GM12878 (cell line): ENCODE data around the gene PLEKHM3. TPM values are rescaled to one million over a fixed set of nuclear protein-coding genes. Genes with fewer than 3 reads are reported as not detected.

ENCODE experiments used
- ATAC-seq: fragments of 200-7000 bp; cut with Tn5 transposase; 3 replicates; pipeline ENCODE4 v1.9.1; 2020; ENCODE audit warnings: mild to moderate bottlenecking, moderate library complexity
- BruUV-seq: library from RNA; stranded (reverse); fragments of 400-500 nt; replicated peaks from 2 replicates; lab custom pipeline; 2021; lab: Mats Ljungman, UMichigan
- CTCF ChIA-PET: fragments of 300-600 bp; sonication (Branson Sonifier 250); formaldehyde crosslinking; extraction: SDS; loops from one replicate; lab custom pipeline; 2021; ENCODE audit warnings: inconsistent platforms; lab: Yijun Ruan, JAX
- POLR2A ChIA-PET: fragments of 350-600 bp; formaldehyde crosslinking; extraction: SDS; loops from one replicate; lab custom pipeline; 2021; ENCODE audit warnings: inconsistent platforms; lab: Charles Lee
- RAD21 ChIA-PET: fragments of 300-600 bp; sonication (Branson Sonifier 250); formaldehyde crosslinking; loops from one replicate; lab custom pipeline; 2023; ENCODE audit warnings: antibody characterized with exemption; ENCODE audit not compliant: unreplicated experiment; lab: Charles Lee
- SMC1A ChIA-PET: fragments of 300-600 bp; sonication (Branson Sonifier 250); formaldehyde crosslinking; loops from one replicate; lab custom pipeline; 2023; ENCODE audit not compliant: unreplicated experiment, uncharacterized antibody; lab: Charles Lee
- DNase-seq: peaks from one replicate; pipeline ENCODE4 v3.0.0-alpha.2; 2011; ENCODE audit warnings: low read depth, low spot score
- FAIRE-seq: peaks from 3 replicates; lab custom pipeline; 2011; peaks lifted over from hg19 to GRCh38; lab: Jason Lieb, UNC
- H2AFZ ChIP-seq: 2 replicates; pipeline ENCODE4 v1.6.0; 2011; ENCODE audit warnings: low read depth, low read length, control low read depth; ENCODE audit not compliant: control insufficient read depth
- H3K27ac ChIP-seq: 2 replicates; pipeline ENCODE4 v1.5.1; 2011; ENCODE audit warnings: control low read depth; ENCODE audit not compliant: control insufficient read depth, insufficient read depth
- H3K27me3 ChIP-seq, 2 experiments: replicated peaks in 1 of 2; 2 replicates each; pipeline versions ENCODE4 v1.6.0 to v1.6.1; 2011; ENCODE audit warnings: low read length in 1 of 2; ENCODE audit not compliant: control insufficient read depth in 2 of 2, insufficient read depth in 2 of 2
- H3K36me3 ChIP-seq, 2 experiments: 2 replicates each; pipeline ENCODE4 v1.5.1; 2011; ENCODE audit warnings: low read length in 1 of 2; ENCODE audit not compliant: control insufficient read depth in 2 of 2, insufficient read depth in 2 of 2
- H3K4me1 ChIP-seq: 2 replicates; pipeline ENCODE4 v1.6.1; 2011; ENCODE audit warnings: mild to moderate bottlenecking, low read length, moderate library complexity, mixed read lengths; ENCODE audit not compliant: control insufficient read depth, insufficient read depth
- H3K4me2 ChIP-seq: 2 replicates; pipeline ENCODE4 v1.6.0; 2011; ENCODE audit warnings: control low read depth; ENCODE audit not compliant: control insufficient read depth, insufficient read depth
- H3K4me3 ChIP-seq: fragments of 200-600 bp; sonication (generic); 2 replicates; pipeline ENCODE4 v1.5.1; 2016
- H3K79me2 ChIP-seq: 2 replicates; pipeline ENCODE4 v1.6.0; 2011; ENCODE audit warnings: low read length; ENCODE audit not compliant: control insufficient read depth, insufficient read depth
- H3K9ac ChIP-seq: 2 replicates; pipeline ENCODE4 v1.8.0; 2011; ENCODE audit warnings: low read length, control low read depth, mixed read lengths; ENCODE audit not compliant: control insufficient read depth, insufficient read depth
- H3K9me3 ChIP-seq: replicated peaks from 3 replicates; pipeline ENCODE4 v1.5.1; 2011; ENCODE audit warnings: mild to moderate bottlenecking, low read length; ENCODE audit not compliant: control insufficient read depth, insufficient read depth
- H4K20me1 ChIP-seq: 2 replicates; pipeline ENCODE4 v1.6.0; 2011; ENCODE audit not compliant: control insufficient read depth, insufficient read depth
- ASH2L ChIP-seq: fragments of 300-600, 200-600 bp; sonication (generic); IDR thresholded peaks from 2 replicates; pipeline ENCODE4 v1.6.1; 2017; ENCODE audit warnings: low read depth, mild to moderate bottlenecking, borderline replicate concordance
- BACH1 ChIP-seq: fragments of 450-650 bp; IDR thresholded peaks from 2 replicates; pipeline ENCODE4 v1.6.1; 2017; ENCODE audit warnings: mild to moderate bottlenecking, borderline replicate concordance
- ESRRA ChIP-seq: IDR thresholded peaks from 2 replicates; pipeline ENCODE4 v1.6.1; 2012; ENCODE audit warnings: mild to moderate bottlenecking, low read length, improper control_type of control experiment
- FOXK2 ChIP-seq: fragments of 450-650 bp; IDR thresholded peaks from 2 replicates; pipeline ENCODE4 v1.6.1; 2017; ENCODE audit warnings: mild to moderate bottlenecking, moderate library complexity
- IRF3 ChIP-seq: fragments of 450-650 bp; IDR thresholded peaks from 2 replicates; pipeline ENCODE4 v1.6.1; 2014; ENCODE audit warnings: mild to moderate bottlenecking
- LARP7 ChIP-seq: fragments of 450-650 bp; IDR thresholded peaks from 2 replicates; pipeline ENCODE4 v1.6.1; 2017; ENCODE audit warnings: mild to moderate bottlenecking
- NR2F1 ChIP-seq: fragments of 450-650 bp; conservative IDR thresholded peaks from 2 replicates; pipeline ENCODE4 v1.6.1; 2017; ENCODE audit warnings: mild to moderate bottlenecking
- POU2F2 ChIP-seq: IDR thresholded peaks from 3 replicates; pipeline ENCODE4 v1.6.1; 2011; ENCODE audit warnings: low read depth, mild to moderate bottlenecking, low read length, borderline replicate concordance
- RAD21 ChIP-seq: IDR thresholded peaks from 2 replicates; pipeline ENCODE4 v1.6.1; 2011; ENCODE audit warnings: mild to moderate bottlenecking, low read depth, low read length, moderate library complexity; ENCODE audit not compliant: insufficient read depth
- SMAD1 ChIP-seq: fragments of 450-650 bp; IDR thresholded peaks from 2 replicates; pipeline ENCODE4 v1.6.1; 2018; ENCODE audit warnings: mild to moderate bottlenecking, low read depth; ENCODE audit not compliant: partially characterized antibody
- SUPT20H ChIP-seq: IDR thresholded peaks from 2 replicates; pipeline ENCODE4 v1.6.1; 2011; ENCODE audit warnings: low read depth, mild to moderate bottlenecking, low read length, moderate library complexity, borderline replicate concordance; ENCODE audit not compliant: control insufficient read depth
- YY1 ChIP-seq: IDR thresholded peaks from 2 replicates; pipeline ENCODE4 v1.6.1; 2011; ENCODE audit warnings: low read depth, mild to moderate bottlenecking, low read length
- ZNF384 ChIP-seq: IDR thresholded peaks from 2 replicates; pipeline ENCODE4 v1.6.1; 2012; ENCODE audit warnings: low read depth, mild to moderate bottlenecking, low read length, improper control_type of control experiment, borderline replicate concordance
- WGBS: methylation state at CpG from one replicate; pipeline ENCODE4 v1.1.6; 2016; ENCODE audit warnings: low lambda C conversion rate; ENCODE audit not compliant: insufficient replicate concordance, insufficient coverage; ENCODE audit errors: missing lambda C conversion rate; 5-methylcytosine and 5-hydroxymethylcytosine counted together
- in situ Hi-C: fragments of 300-500 bp; cut with MboI; formaldehyde crosslinking; loops from 9 replicates; pipeline ENCODE4 v1.14.3; 2018; ENCODE audit warnings: mixed read lengths
- intact Hi-C: fragments of 100-400 bp; cut with micrococcal nuclease; formaldehyde crosslinking; loops from one replicate; pipeline ENCODE4 v1.14.2; 2022; ENCODE audit not compliant: unreplicated experiment
- polyA plus RNA-seq, 11 experiments: library from polyadenylated mRNA; depleted of rRNA in 4 of 11; unstranded in 6 of 11; stranded (reverse) in 5 of 11; fragments of >200 nt; fragmentation: Nextera tagmentation in 4 of 11; fragmentation: Illumina TruSeq in 1 of 11; extraction: Ambion mirVana in 4 of 11; extraction: Trizol in 1 of 11; gene quantifications; 1 replicate in 1 of 11; 2 replicates in 10 of 11; pipeline versions ENCODE4 v1.2.1 to v1.2.3, GENCODE V29; 2011 to 2016; ENCODE audit warnings: inconsistent platforms in 2 of 11, missing spikeins in 2 of 11, low read depth in 1 of 11
- total RNA-seq, 4 experiments: library from RNA; depleted of rRNA in 3 of 4; stranded (reverse); fragments of >200 nt in 3 of 4; fragmentation: Illumina TruSeq in 1 of 4; extraction: Trizol in 1 of 4; gene quantifications; 2 replicates each; pipeline versions ENCODE4 v1.2.1 to v1.2.3, GENCODE V29; 2013 to 2021
- TF ChIP-seq, protein P1 (sequence below): IDR thresholded peaks from 2 replicates; pipeline ENCODE4 v1.6.1; 2012; ENCODE audit warnings: low read depth, low read length, improper control_type of control experiment
- TF ChIP-seq, protein P2 (sequence below): IDR thresholded peaks from 2 replicates; pipeline ENCODE4 v1.6.1; 2011; ENCODE audit warnings: low read depth, low read length, improper control_type of control experiment, borderline replicate concordance
- TF ChIP-seq, protein P3 (sequence below): fragments of 450-650 bp; IDR thresholded peaks from 2 replicates; pipeline ENCODE4 v1.6.1; 2016; ENCODE audit warnings: mild to moderate bottlenecking, moderate library complexity, borderline replicate concordance

The PLEKHM3 gene
- total and polyA plus RNA-seq, 10 of the 15 experiments (the other 5 are each of a cell fraction or from before 2014, with no cell fraction given), result 1.4 to 5.6 (median 3.0) TPM

- ChIA-PET POLR2A (no interaction called here), RAD21 (no interaction called here), CTCF (interaction anchor here (1.7 kb wide), 1 partner anchor 114 kb away, joined by 3 read pairs; no protein-coding TSS in a partner anchor), SMC1A (interaction anchor here (0.5 to 1.8 kb wide), 2 partner anchors 9 to 92 kb away, joined by 3 to 14 read pairs; no protein-coding TSS in a partner anchor)
- Histone ChIP-seq H4K20me1 (no peaks in the 10 kb centered on the region), H3K36me3 (no peaks in the 10 kb centered on the region), H3K4me3 (no peak overlapping the region), H3K9ac (no peak overlapping the region), H3K79me2 (no peaks in the 10 kb centered on the region), H3K4me2 (no peak overlapping the region), H3K27me3 (no peaks in the 10 kb centered on the region), H3K9me3 (no peaks in the 10 kb centered on the region), H3K4me1 (no peaks in the 10 kb centered on the region), H3K27ac (no peak overlapping the region), H2AFZ (no peak overlapping the region)
- intact Hi-C loops, result no loop called here
- DNase-seq, result no peak
- FAIRE-seq, result no peak
- no peak for ATAC-seq
- 84% methylated on average over 13 of the region's 13 CpGs for WGBS
- in situ Hi-C loops, result no loop called here
- TF ChIP-seq LARP7 (no peak), SMAD1 (no peak), ASH2L (no peak), ZNF384 (no peak), BACH1 (no peak), SUPT20H (no peak), ESRRA (no peak), IRF3 (no peak), RAD21 (no peak), YY1 (no peak), FOXK2 (no peak), NR2F1 (no peak), POU2F2 (no peak)
- TF ChIP-seq, protein P1, sequence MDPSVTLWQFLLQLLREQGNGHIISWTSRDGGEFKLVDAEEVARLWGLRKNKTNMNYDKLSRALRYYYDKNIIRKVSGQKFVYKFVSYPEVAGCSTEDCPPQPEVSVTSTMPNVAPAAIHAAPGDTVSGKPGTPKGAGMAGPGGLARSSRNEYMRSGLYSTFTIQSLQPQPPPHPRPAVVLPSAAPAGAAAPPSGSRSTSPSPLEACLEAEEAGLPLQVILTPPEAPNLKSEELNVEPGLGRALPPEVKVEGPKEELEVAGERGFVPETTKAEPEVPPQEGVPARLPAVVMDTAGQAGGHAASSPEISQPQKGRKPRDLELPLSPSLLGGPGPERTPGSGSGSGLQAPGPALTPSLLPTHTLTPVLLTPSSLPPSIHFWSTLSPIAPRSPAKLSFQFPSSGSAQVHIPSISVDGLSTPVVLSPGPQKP, result no peak
- TF ChIP-seq, protein P2, sequence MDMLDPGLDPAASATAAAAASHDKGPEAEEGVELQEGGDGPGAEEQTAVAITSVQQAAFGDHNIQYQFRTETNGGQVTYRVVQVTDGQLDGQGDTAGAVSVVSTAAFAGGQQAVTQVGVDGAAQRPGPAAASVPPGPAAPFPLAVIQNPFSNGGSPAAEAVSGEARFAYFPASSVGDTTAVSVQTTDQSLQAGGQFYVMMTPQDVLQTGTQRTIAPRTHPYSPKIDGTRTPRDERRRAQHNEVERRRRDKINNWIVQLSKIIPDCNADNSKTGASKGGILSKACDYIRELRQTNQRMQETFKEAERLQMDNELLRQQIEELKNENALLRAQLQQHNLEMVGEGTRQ, result no peak
- TF ChIP-seq, protein P3, sequence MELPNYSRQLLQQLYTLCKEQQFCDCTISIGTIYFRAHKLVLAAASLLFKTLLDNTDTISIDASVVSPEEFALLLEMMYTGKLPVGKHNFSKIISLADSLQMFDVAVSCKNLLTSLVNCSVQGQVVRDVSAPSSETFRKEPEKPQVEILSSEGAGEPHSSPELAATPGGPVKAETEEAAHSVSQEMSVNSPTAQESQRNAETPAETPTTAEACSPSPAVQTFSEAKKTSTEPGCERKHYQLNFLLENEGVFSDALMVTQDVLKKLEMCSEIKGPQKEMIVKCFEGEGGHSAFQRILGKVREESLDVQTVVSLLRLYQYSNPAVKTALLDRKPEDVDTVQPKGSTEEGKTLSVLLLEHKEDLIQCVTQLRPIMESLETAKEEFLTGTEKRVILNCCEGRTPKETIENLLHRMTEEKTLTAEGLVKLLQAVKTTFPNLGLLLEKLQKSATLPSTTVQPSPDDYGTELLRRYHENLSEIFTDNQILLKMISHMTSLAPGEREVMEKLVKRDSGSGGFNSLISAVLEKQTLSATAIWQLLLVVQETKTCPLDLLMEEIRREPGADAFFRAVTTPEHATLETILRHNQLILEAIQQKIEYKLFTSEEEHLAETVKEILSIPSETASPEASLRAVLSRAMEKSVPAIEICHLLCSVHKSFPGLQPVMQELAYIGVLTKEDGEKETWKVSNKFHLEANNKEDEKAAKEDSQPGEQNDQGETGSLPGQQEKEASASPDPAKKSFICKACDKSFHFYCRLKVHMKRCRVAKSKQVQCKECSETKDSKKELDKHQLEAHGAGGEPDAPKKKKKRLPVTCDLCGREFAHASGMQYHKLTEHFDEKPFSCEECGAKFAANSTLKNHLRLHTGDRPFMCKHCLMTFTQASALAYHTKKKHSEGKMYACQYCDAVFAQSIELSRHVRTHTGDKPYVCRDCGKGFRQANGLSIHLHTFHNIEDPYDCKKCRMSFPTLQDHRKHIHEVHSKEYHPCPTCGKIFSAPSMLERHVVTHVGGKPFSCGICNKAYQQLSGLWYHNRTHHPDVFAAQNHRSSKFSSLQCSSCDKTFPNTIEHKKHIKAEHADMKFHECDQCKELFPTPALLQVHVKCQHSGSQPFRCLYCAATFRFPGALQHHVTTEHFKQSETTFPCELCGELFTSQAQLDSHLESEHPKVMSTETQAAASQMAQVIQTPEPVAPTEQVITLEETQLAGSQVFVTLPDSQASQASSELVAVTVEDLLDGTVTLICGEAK, result no peak
- no TSS peak for BruUV-seq
Observed at GRCh38 chr2:207926133-207926988, 99.0 kb downstream of the PLEKHM3 start.
